GM19193 (cell line): ENCODE measurements around the gene NQO2.

Source experiments
- POLR2A ChIP-seq: IDR thresholded peaks from 4 replicates; pipeline ENCODE4 v1.6.1; 2011; ENCODE audit not compliant: insufficient read depth, insufficient read length; ENCODE audit errors: extremely low read depth

Gene NQO2

GRCh38 chr6:2963756-2964155, 35.9 kb upstream of the NQO2 start:
- no peak for TF ChIP-seq POLR2A

GRCh38 chr6:2964793-2965505, 34.7 kb upstream of the NQO2 start:
- TF ChIP-seq POLR2A, result no peak

- TF ChIP-seq POLR2A, result no peak
These were observed 33.3 kb upstream of the NQO2 start for GRCh38 chr6:2966347-2966746.

GRCh38 chr6:2967936-2968335, 31.8 kb upstream of the NQO2 start:
- TF ChIP-seq POLR2A, result no peak

- TF ChIP-seq POLR2A, result no peak
These were observed 31.0 kb upstream of the NQO2 start for GRCh38 chr6:2968600-2969135.

GRCh38 chr6:2969549-2969948, 30.1 kb upstream of the NQO2 start:
- no peak for TF ChIP-seq POLR2A

- TF ChIP-seq POLR2A, result no peak
These were observed 29.5 kb upstream of the NQO2 start for GRCh38 chr6:2970034-2970685.

- no peak for TF ChIP-seq POLR2A
These were observed 28.8 kb upstream of the NQO2 start for GRCh38 chr6:2970753-2971419.

- TF ChIP-seq POLR2A, result no peak
These were observed 28.1 kb upstream of the NQO2 start, which contains the start of gene SERPINB6 for GRCh38 chr6:2971420-2972218. Gene SERPINB6, minus strand, starts transcription at chr6:2971567. Its CDS starts 12,235 bp downstream, at chr6:2959332.

- no peak for TF ChIP-seq POLR2A
These were observed 26.0 kb upstream of the NQO2 start for GRCh38 chr6:2973676-2974075.

- no peak for TF ChIP-seq POLR2A
These were observed 23.6 kb upstream of the NQO2 start for GRCh38 chr6:2976060-2976459.

- TF ChIP-seq POLR2A, result no peak
These were observed 23.1 kb upstream of the NQO2 start for GRCh38 chr6:2976571-2977085.

GRCh38 chr6:2977290-2977689, 22.4 kb upstream of the NQO2 start:
- no peak for TF ChIP-seq POLR2A

GRCh38 chr6:2977799-2978590, 21.7 kb upstream of the NQO2 start:
- no peak for TF ChIP-seq POLR2A
